Measurements from ENCODE around the gene ALS2CL. TPM values are rescaled to one million over a fixed set of nuclear protein-coding genes. Genes with fewer than 3 reads are reported as not detected.
A peak's percentile ranks its signal among the peaks of the same experiment; 100 is the strongest.
"Not testable (repeated sequence)": the region's sequence is repeated elsewhere in the genome, so short reads cannot be mapped to it uniquely, and the experiment has no call there.

Gene ALS2CL
- total RNA-seq, 1 donor from 2014 or later, result 0.51 TPM

DNA sequence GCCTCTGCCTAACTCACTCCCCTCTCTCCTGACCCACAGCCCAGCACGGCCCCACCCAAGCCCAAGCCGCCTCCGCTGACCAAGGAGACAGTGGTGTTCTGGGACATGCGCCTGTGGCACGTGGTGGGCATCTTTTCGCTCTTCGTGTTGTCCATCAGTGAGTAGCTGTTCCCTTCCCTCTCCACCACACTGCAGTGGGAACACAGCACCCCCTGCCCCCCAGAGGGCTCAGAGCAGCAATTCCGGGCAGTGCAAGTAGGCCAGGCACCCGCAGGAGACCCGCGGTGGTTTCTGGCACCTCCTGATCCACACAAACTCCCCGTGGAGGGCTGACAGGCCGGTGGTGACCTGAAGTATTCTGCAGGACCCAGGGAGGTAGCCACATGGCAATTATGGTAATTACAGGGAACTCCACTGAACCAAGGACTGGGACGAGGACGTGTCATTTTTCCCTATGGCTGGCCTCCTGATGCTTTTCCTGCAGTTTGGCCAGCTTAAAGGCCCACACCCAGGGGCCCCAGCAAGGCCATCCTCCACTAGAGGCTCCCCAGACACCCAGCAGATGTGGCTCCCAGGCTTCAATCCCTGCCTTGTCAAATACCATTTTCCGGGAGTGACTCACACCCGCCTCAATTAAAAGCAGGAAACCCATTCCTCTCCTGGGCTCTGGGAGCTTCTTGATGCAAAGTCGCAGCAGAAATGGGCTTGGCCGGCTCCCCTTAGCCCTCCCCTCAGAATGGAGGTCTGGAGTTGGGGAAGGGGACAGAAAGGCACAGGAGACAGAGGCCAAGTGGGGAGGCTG lies 12.5 kb upstream of the ALS2CL start:
- Mint-ChIP-seq H3K36me3 (ENCODE audit: unreplicated experiment) (no peaks in the 10 kb centered on the region), H3K9me3 (ENCODE audit: unreplicated experiment) (no peaks in the 10 kb centered on the region), H3K4me1 (ENCODE audit: low read depth, unreplicated experiment) (peaks cover 17% of the 10 kb centered on the region), H3K27me3 (ENCODE audit: unreplicated experiment) (peaks cover 7% of the 10 kb centered on the region), H3K4me3 (ENCODE audit: unreplicated experiment) (no peak overlapping the region), H3K27ac (ENCODE audit: unreplicated experiment) (no peak overlapping the region)
- peak; percentile 19 for DNase-seq
- TF ChIP-seq, protein P1, sequence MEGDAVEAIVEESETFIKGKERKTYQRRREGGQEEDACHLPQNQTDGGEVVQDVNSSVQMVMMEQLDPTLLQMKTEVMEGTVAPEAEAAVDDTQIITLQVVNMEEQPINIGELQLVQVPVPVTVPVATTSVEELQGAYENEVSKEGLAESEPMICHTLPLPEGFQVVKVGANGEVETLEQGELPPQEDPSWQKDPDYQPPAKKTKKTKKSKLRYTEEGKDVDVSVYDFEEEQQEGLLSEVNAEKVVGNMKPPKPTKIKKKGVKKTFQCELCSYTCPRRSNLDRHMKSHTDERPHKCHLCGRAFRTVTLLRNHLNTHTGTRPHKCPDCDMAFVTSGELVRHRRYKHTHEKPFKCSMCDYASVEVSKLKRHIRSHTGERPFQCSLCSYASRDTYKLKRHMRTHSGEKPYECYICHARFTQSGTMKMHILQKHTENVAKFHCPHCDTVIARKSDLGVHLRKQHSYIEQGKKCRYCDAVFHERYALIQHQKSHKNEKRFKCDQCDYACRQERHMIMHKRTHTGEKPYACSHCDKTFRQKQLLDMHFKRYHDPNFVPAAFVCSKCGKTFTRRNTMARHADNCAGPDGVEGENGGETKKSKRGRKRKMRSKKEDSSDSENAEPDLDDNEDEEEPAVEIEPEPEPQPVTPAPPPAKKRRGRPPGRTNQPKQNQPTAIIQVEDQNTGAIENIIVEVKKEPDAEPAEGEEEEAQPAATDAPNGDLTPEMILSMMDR (IDR thresholded peaks at IDR 0.05; ENCODE audit: partially characterized antibody, unreplicated experiment), result no peak

GRCh38 chr3:46705022-46705530 lies 11.6 kb upstream of the ALS2CL start:
- H3K4me1 Mint-ChIP-seq (ENCODE audit: low read depth, unreplicated experiment), result peaks cover 12% of the 10 kb centered on the region
- H3K4me3 Mint-ChIP-seq (ENCODE audit: unreplicated experiment), result no peak overlapping the region
- H3K27ac Mint-ChIP-seq (ENCODE audit: unreplicated experiment), result no peak overlapping the region
- no peaks in the 10 kb centered on the region for H3K9me3 Mint-ChIP-seq (ENCODE audit: unreplicated experiment)
- no peaks in the 10 kb centered on the region for H3K36me3 Mint-ChIP-seq (ENCODE audit: unreplicated experiment)
- peak; percentile 85 for DNase-seq
- TF ChIP-seq, protein P1 (IDR thresholded peaks at IDR 0.05; ENCODE audit: partially characterized antibody, unreplicated experiment), result peak; percentile 97
- peaks cover 7% of the 10 kb centered on the region for H3K27me3 Mint-ChIP-seq (ENCODE audit: unreplicated experiment)

DNA sequence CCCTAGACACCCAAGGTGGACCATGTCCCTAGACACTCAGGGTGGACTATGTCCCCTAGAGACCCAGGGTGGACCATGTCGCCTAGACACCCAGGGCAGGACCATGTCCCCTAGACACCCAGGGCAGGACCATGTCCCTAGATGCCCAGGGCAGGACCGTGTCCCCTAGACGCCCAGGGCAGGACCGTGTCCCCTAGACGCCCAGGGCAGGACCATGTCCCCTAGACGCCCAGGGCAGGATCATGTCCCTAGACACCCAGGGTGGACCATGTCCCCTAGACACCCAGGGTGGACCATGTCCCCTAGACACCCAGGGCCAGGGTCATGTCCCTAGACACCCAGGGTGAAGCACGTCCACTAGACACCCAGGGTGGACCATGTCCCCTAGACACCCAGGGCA lies 10.9 kb upstream of the ALS2CL start:
- not testable (repeated sequence) for H3K9me3 Mint-ChIP-seq (ENCODE audit: unreplicated experiment); H3K36me3 Mint-ChIP-seq (ENCODE audit: unreplicated experiment); H3K27me3 Mint-ChIP-seq (ENCODE audit: unreplicated experiment); DNase-seq; H3K27ac Mint-ChIP-seq (ENCODE audit: unreplicated experiment); H3K4me3 Mint-ChIP-seq (ENCODE audit: unreplicated experiment)
- H3K4me1 Mint-ChIP-seq (ENCODE audit: low read depth, unreplicated experiment), result peaks cover 12% of the 10 kb centered on the region

GRCh38 chr3:46703013-46703520 lies 9.6 kb upstream of the ALS2CL start:
- Mint-ChIP-seq H3K9me3 (ENCODE audit: unreplicated experiment) (no peaks in the 10 kb centered on the region), H3K4me3 (ENCODE audit: unreplicated experiment) (no peak overlapping the region), H3K36me3 (ENCODE audit: unreplicated experiment) (no peaks in the 10 kb centered on the region), H3K27ac (ENCODE audit: unreplicated experiment) (no peak overlapping the region), H3K4me1 (ENCODE audit: low read depth, unreplicated experiment) (peaks cover 12% of the 10 kb centered on the region), H3K27me3 (ENCODE audit: unreplicated experiment) (peaks cover 10% of the 10 kb centered on the region)
- TF ChIP-seq, protein P1 (IDR thresholded peaks at IDR 0.05; ENCODE audit: partially characterized antibody, unreplicated experiment), result no peak
- peak; percentile 15 for DNase-seq

DNA sequence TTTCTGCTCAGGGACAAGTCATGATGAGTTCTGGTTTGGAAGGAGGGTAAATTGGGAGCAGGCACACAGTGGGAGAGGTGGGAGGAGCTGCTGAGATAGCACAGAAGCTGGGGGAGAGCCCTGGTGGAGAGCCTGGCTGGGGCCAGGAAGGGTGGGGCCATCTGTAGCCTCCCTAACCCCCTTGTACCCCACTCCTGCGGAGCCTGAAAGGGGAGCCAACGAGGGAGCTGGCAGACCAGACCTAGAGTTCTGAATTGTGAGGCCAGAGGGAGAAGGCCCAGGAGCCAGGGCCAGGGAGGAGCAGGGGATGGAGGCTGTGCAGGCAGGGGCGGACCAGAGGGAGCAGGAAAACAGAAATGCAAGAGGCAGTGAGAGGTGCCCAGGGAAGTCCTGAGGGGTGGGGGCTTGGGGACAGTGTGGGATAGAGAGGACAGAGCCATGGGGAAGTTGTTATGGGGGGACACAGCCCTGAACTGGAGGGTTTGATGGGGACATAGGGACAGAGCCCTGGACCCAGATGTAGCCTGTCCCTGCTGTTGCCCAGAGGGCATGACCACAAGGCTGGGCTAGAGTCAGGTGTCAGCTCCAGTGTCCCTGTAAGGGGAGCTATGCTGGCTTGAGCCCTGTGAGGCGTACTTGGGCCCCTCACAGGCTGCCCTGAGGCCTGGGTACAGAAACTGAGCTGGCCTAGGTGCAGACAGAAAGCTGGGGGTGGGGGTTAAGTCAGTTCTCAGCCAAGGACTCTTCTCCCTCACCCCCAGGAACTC lies 8.9 kb upstream of the ALS2CL start:
- H3K4me3 Mint-ChIP-seq (ENCODE audit: unreplicated experiment), result no peak overlapping the region
- H3K36me3 Mint-ChIP-seq (ENCODE audit: unreplicated experiment), result no peaks in the 10 kb centered on the region
- peaks cover 10% of the 10 kb centered on the region for H3K27me3 Mint-ChIP-seq (ENCODE audit: unreplicated experiment)
- H3K4me1 Mint-ChIP-seq (ENCODE audit: low read depth, unreplicated experiment), result peaks cover 12% of the 10 kb centered on the region
- no peak overlapping the region for H3K27ac Mint-ChIP-seq (ENCODE audit: unreplicated experiment)
- peak; percentile 17 for DNase-seq
- no peaks in the 10 kb centered on the region for H3K9me3 Mint-ChIP-seq (ENCODE audit: unreplicated experiment)
- TF ChIP-seq, protein P1 (IDR thresholded peaks at IDR 0.05; ENCODE audit: partially characterized antibody, unreplicated experiment), result no peak

Data from glutamatergic neuron (in vitro differentiated cells).